ENCODE results near the gene TBC1D1.

The TBC1D1 gene

DNA sequence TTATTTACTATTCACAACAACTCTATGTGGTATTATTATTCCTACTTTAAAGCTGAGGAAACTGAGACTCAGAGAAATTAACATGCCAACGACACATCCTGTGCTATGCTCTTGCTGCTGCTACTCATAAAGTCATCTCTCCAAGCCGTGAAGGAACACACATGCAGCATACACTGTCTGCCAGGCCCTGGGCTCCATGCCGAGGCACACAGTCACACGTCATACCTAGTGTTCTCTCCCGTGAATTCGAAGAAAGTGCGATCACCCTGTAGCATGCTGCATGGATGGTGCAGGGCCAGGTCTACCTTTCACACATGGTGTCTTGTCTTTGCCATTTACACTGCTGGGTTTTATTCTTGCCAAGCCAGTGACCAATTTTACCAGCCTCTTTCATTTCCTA, 34.1 kb downstream of the TBC1D1 start:
- Histone ChIP-seq H3K27ac (ENCODE audit: low read depth, low read length, severe bottlenecking) (no peak overlapping the region), H3K4me3 (ENCODE audit: extremely low read depth, insufficient read depth, low read length, poor library complexity, severe bottlenecking) (no peak overlapping the region), H3K9me3 (ENCODE audit: control insufficient read depth, low read length) (no peaks in the 10 kb centered on the region), H3K36me3 (ENCODE audit: control insufficient read depth, insufficient read depth, low read length) (no peaks in the 10 kb centered on the region), H3K4me1 (ENCODE audit: control insufficient read depth, insufficient read depth, low read length, poor library complexity, severe bottlenecking) (no peaks in the 10 kb centered on the region)
- 75 to 84% methylated on average over 7 of the region's 7 CpGs for WGBS, 2 experiments (ENCODE audit: insufficient coverage in 2 of 2)

DNA sequence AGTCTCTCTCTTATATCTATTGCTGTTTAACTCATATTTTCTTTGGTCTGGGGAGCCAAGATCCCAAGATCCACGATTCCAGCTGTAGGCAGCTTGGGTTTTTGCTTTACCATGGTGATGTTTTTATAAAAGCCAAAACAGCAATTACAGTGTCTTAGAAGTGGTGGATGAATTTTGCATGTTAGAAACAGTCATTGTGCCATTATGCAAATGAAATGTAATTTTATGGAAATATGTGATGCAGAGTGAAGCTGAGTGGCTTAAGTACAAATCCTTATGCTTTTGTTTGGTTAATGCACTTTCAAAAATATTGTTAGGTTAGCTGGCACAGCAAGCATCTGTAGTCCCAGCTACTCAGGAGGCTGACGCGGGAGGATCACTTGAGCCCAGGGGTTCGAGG, 36.5 kb downstream of the TBC1D1 start:
- 97 to 100% methylated on average over 1 to 4 of the region's 4 CpGs for WGBS, 2 experiments (ENCODE audit: insufficient coverage in 2 of 2)
- H3K4me3 ChIP-seq (ENCODE audit: extremely low read depth, insufficient read depth, low read length, poor library complexity, severe bottlenecking), result no peak overlapping the region

DNA sequence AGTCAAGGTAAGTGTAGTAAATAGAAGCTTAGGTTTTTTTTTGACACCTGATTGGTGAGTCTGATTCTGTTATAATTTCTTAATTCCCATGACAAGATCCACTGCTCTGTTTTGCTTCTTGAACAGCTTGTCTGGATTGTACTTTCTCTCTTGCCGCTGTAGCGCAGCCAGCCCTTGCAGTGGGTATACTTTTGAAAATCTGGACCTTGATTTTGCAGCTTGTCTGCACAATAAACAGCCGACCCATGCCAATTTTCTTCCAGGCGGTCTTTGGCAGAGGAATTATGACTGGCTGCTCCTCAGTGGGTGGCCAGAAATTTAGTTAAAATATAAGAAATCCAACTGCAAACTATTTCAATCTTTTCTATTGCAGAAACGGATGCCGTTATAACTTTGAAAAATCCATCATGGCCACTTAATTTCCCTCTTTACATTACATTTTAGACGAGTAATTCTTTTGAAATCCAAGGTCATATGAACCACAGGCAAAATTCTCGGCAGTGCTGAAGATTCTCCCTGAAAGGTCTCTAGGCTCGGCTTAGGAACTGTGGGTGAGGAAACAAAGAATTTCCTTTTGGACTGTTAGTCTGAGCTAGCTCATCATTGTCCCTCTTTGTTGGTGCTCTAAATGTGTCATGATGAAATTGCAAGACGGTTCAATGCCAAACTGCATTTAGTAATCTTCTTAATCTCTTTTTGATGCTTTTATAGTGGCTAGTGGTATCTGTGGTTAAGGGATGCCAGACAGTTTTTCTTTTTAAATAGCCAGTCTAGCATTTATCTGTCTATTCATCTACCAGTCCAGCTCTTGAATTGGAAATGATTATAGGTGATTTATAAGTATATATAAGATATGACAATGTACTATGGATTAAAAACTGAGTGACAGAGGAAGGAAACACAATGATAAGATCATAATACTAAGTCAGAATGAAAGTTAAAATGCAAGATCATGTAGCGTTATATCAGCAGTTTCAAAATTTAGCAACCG, 37.8 kb downstream of the TBC1D1 start:
- H3K4me3 ChIP-seq (ENCODE audit: extremely low read depth, insufficient read depth, low read length, poor library complexity, severe bottlenecking), result no peak overlapping the region
- no peaks in the 10 kb centered on the region for H3K9me3 ChIP-seq (ENCODE audit: control insufficient read depth, low read length)
- H3K36me3 ChIP-seq (ENCODE audit: control insufficient read depth, insufficient read depth, low read length), result no peaks in the 10 kb centered on the region
- no peak overlapping the region for H3K27ac ChIP-seq (ENCODE audit: low read depth, low read length, severe bottlenecking)
- WGBS, 2 experiments (ENCODE audit: insufficient coverage in 2 of 2), result 88 to 91% methylated on average over 5 to 10 of the region's 12 CpGs
- no peaks in the 10 kb centered on the region for H3K4me1 ChIP-seq (ENCODE audit: control insufficient read depth, insufficient read depth, low read length, poor library complexity, severe bottlenecking)

More for the DNA sequence above, 36.5 kb downstream of the TBC1D1 start:
- Histone ChIP-seq H3K36me3 (ENCODE audit: control insufficient read depth, insufficient read depth, low read length) (no peaks in the 10 kb centered on the region), H3K9me3 (ENCODE audit: control insufficient read depth, low read length) (no peaks in the 10 kb centered on the region), H3K27ac (ENCODE audit: low read depth, low read length, severe bottlenecking) (no peak overlapping the region), H3K4me1 (ENCODE audit: control insufficient read depth, insufficient read depth, low read length, poor library complexity, severe bottlenecking) (no peaks in the 10 kb centered on the region)

GRCh38 chr4:37934096-37934495, 43.2 kb downstream of the TBC1D1 start:
- H3K9me3 ChIP-seq (ENCODE audit: control insufficient read depth, low read length), result no peaks in the 10 kb centered on the region
- no peak overlapping the region for H3K4me3 ChIP-seq (ENCODE audit: extremely low read depth, insufficient read depth, low read length, poor library complexity, severe bottlenecking)
- H3K27ac ChIP-seq (ENCODE audit: low read depth, low read length, severe bottlenecking), result no peak overlapping the region
- H3K36me3 ChIP-seq (ENCODE audit: control insufficient read depth, insufficient read depth, low read length), result no peaks in the 10 kb centered on the region
- no peaks in the 10 kb centered on the region for H3K4me1 ChIP-seq (ENCODE audit: control insufficient read depth, insufficient read depth, low read length, poor library complexity, severe bottlenecking)
- 92 to 95% methylated on average over 7 to 8 of the region's 8 CpGs for WGBS, 2 experiments (ENCODE audit: insufficient coverage in 2 of 2)

DNA sequence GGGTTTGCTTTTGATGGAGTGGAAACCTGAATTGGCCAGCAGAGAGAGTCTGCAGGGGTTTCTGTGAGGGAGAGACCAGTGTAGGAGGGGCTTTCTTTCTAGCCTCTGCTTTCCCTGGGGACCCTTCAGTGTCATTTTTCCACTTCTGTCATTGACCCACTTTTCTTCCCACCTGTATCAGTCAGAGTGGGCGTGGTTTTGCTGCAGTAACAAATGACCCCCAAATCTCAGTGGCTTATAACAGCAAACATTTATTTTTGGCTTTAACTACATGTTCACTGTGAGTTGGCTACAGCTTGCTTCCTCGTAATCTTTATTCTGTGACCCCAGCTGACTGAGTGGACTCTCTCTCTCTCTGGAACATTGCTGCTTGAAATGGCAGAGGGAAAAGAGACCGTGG, 43.7 kb downstream of the TBC1D1 start:
- no peaks in the 10 kb centered on the region for H3K4me1 ChIP-seq (ENCODE audit: control insufficient read depth, insufficient read depth, low read length, poor library complexity, severe bottlenecking)
- 89 to 100% methylated on average over 1 to 2 of the region's 3 CpGs for WGBS, 2 experiments (ENCODE audit: insufficient coverage in 2 of 2)
- no peak overlapping the region for H3K27ac ChIP-seq (ENCODE audit: low read depth, low read length, severe bottlenecking)
- no peaks in the 10 kb centered on the region for H3K9me3 ChIP-seq (ENCODE audit: control insufficient read depth, low read length)
- H3K4me3 ChIP-seq (ENCODE audit: extremely low read depth, insufficient read depth, low read length, poor library complexity, severe bottlenecking), result no peak overlapping the region
- H3K36me3 ChIP-seq (ENCODE audit: control insufficient read depth, insufficient read depth, low read length), result no peaks in the 10 kb centered on the region

GRCh38 chr4:37935026-37935425, 44.1 kb downstream of the TBC1D1 start:
- Histone ChIP-seq H3K36me3 (ENCODE audit: control insufficient read depth, insufficient read depth, low read length) (no peaks in the 10 kb centered on the region), H3K27ac (ENCODE audit: low read depth, low read length, severe bottlenecking) (no peak overlapping the region), H3K4me1 (ENCODE audit: control insufficient read depth, insufficient read depth, low read length, poor library complexity, severe bottlenecking) (no peaks in the 10 kb centered on the region), H3K4me3 (ENCODE audit: extremely low read depth, insufficient read depth, low read length, poor library complexity, severe bottlenecking) (no peak overlapping the region), H3K9me3 (ENCODE audit: control insufficient read depth, low read length) (no peaks in the 10 kb centered on the region)
- WGBS, 2 experiments (ENCODE audit: insufficient coverage in 2 of 2), result 81 to 82% methylated on average over 4 of the region's 4 CpGs

DNA sequence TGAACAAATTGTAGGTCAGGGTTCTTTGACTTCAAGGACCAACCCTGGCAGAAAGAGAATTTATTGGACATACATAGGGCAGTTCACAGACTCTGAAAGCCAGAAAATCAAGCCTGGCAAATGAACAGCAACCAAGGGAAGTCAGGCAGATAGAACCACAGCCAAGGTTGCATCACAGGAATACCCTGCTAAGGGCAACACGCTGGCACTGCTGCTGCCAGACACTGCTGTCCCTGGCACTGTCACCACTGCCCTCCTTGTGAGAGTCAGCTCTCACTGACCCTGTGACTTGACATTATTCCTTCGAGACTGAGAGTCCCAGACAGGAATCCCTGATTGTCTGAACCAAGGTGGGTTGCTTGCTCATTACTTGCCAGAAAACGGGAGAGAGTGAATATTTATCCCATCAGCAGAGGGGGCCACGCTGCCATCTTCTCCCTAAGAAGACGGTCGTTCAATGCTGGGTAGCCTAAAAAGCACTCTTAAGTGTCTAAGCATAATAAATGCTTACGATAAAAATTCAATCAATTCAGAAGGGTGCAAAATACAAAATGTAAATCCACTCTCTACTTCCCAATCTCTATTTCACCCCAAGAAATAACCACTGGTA, 46.1 kb downstream of the TBC1D1 start:
- Histone ChIP-seq H3K4me1 (ENCODE audit: control insufficient read depth, insufficient read depth, low read length, poor library complexity, severe bottlenecking) (no peaks in the 10 kb centered on the region), H3K9me3 (ENCODE audit: control insufficient read depth, low read length) (no peaks in the 10 kb centered on the region), H3K4me3 (ENCODE audit: extremely low read depth, insufficient read depth, low read length, poor library complexity, severe bottlenecking) (no peak overlapping the region), H3K27ac (ENCODE audit: low read depth, low read length, severe bottlenecking) (no peak overlapping the region), H3K36me3 (ENCODE audit: control insufficient read depth, insufficient read depth, low read length) (no peaks in the 10 kb centered on the region)
- WGBS, 2 experiments (ENCODE audit: insufficient coverage in 2 of 2), result 67 to 69% methylated on average over 4 to 6 of the region's 7 CpGs

DNA sequence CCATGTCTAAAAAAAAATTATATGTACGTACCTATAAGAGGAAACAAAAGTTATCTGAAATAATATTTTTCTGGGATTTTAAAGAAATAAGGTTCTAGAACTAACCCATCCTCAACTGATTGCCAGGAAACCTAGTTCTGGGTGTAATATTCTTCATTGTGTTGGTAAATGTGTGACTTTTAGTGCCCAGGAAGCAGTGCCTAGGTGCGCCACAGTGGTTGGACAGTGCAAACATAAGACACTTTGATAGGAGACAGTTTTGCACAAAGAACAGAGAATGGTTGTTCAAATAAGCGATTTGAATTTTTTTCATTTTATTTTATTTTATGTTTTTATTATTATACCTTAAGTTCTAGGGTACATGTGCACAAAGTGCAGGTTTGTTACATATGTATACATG, 47.3 kb downstream of the TBC1D1 start:
- H3K27ac ChIP-seq (ENCODE audit: low read depth, low read length, severe bottlenecking), result no peak overlapping the region
- H3K36me3 ChIP-seq (ENCODE audit: control insufficient read depth, insufficient read depth, low read length), result no peaks in the 10 kb centered on the region
- WGBS, 2 experiments (ENCODE audit: insufficient coverage in 2 of 2), result 82 to 100% methylated on average over 1 of the region's 3 CpGs
- H3K4me3 ChIP-seq (ENCODE audit: extremely low read depth, insufficient read depth, low read length, poor library complexity, severe bottlenecking), result no peak overlapping the region
- no peaks in the 10 kb centered on the region for H3K9me3 ChIP-seq (ENCODE audit: control insufficient read depth, low read length)
- H3K4me1 ChIP-seq (ENCODE audit: control insufficient read depth, insufficient read depth, low read length, poor library complexity, severe bottlenecking), result no peaks in the 10 kb centered on the region

GRCh38 chr4:37946503-37947179, 55.8 kb downstream of the TBC1D1 start:
- Histone ChIP-seq H3K4me1 (ENCODE audit: control insufficient read depth, insufficient read depth, low read length, poor library complexity, severe bottlenecking) (no peaks in the 10 kb centered on the region), H3K27ac (ENCODE audit: low read depth, low read length, severe bottlenecking) (no peak overlapping the region), H3K36me3 (ENCODE audit: control insufficient read depth, insufficient read depth, low read length) (no peaks in the 10 kb centered on the region), H3K9me3 (ENCODE audit: control insufficient read depth, low read length) (no peaks in the 10 kb centered on the region), H3K4me3 (ENCODE audit: extremely low read depth, insufficient read depth, low read length, poor library complexity, severe bottlenecking) (no peak overlapping the region)
- 88 to 91% methylated on average over 6 of the region's 10 CpGs for WGBS, 2 experiments (ENCODE audit: insufficient coverage in 2 of 2)

GRCh38 chr4:37948542-37948941, 57.7 kb downstream of the TBC1D1 start:
- Histone ChIP-seq H3K9me3 (ENCODE audit: control insufficient read depth, low read length) (no peaks in the 10 kb centered on the region), H3K27ac (ENCODE audit: low read depth, low read length, severe bottlenecking) (no peak overlapping the region), H3K4me3 (ENCODE audit: extremely low read depth, insufficient read depth, low read length, poor library complexity, severe bottlenecking) (no peak overlapping the region), H3K4me1 (ENCODE audit: control insufficient read depth, insufficient read depth, low read length, poor library complexity, severe bottlenecking) (no peaks in the 10 kb centered on the region), H3K36me3 (ENCODE audit: control insufficient read depth, insufficient read depth, low read length) (no peaks in the 10 kb centered on the region)
- WGBS, 2 experiments (ENCODE audit: insufficient coverage in 2 of 2), result 100% methylated on average over 1 of the region's 4 CpGs; no CpG with 5 or more reads in 1 of the 2 experiments
